Gastrocnemius medialis (tissue), 4 donors: ENCODE data around the gene PDHX. TPM values are rescaled to one million over a fixed set of nuclear protein-coding genes. Genes with fewer than 3 reads are reported as not detected.
A peak's percentile ranks its signal among the peaks of the same experiment; 100 is the strongest.
"Not testable (repeated sequence)": the region's sequence is repeated elsewhere in the genome, so short reads cannot be mapped to it uniquely, and the experiment has no call there.

Experiments used
- ATAC-seq, 2 donors: fragments of 150-250 bp; one replicate each; pipeline ENCODE4 v1.9.1; 2016
- DNase-seq, 2 donors: peaks; one replicate each; pipeline ENCODE4 v3.0.0-alpha.2; 2019
- H3K27ac ChIP-seq, 4 donors: fragments of 200-600 bp; sonication (generic); 1 replicate in 1 of 4; 2 replicates in 3 of 4; pipeline ENCODE4 v1.5.1; 2016 to 2018; ENCODE audit warnings: mild to moderate bottlenecking in 2 of 4, moderate library complexity in 1 of 4
- H3K27me3 ChIP-seq, 3 donors: fragments of 200-600 bp; sonication (generic) in 2 of 3; 1 replicate in 1 of 3; 2 replicates in 2 of 3; pipeline versions ENCODE4 v1.5.1 to v1.6.0; 2016 to 2019; ENCODE audit warnings: mild to moderate bottlenecking in 1 of 3, moderate library complexity in 1 of 3
- H3K36me3 ChIP-seq, 2 donors: fragments of 200-600 bp; sonication (generic) in 1 of 2; one replicate each; pipeline ENCODE4 v1.5.1; 2017 to 2018
- H3K4me1 ChIP-seq, 2 donors: fragments of 200-600 bp; sonication (generic) in 1 of 2; one replicate each; pipeline ENCODE4 v1.5.1; 2016 to 2017; ENCODE audit warnings: mild to moderate bottlenecking in 2 of 2
- H3K4me3 ChIP-seq, 4 donors: fragments of 200-600 bp; sonication (generic) in 3 of 4; 1 replicate in 1 of 4; 2 replicates in 3 of 4; pipeline ENCODE4 v1.5.1; 2016 to 2019; ENCODE audit warnings: mild to moderate bottlenecking in 2 of 4
- H3K9me3 ChIP-seq, 3 donors: fragments of 200-600 bp; sonication (generic) in 2 of 3; 1 replicate in 1 of 3; 2 replicates in 2 of 3; pipeline ENCODE4 v1.5.1; 2016 to 2019
- CTCF ChIP-seq, 5 experiments: fragments of 450-650 bp in 3 of 5; fragments of 200-600 bp in 2 of 5; sonication (generic) in 2 of 5; IDR thresholded peaks in 4 of 5; conservative IDR thresholded peaks in 1 of 5; 1 replicate in 4 of 5; 2 replicates in 1 of 5; pipeline ENCODE4 v1.5.1; 2016 to 2019; ENCODE audit warnings: antibody characterized with exemption in 5 of 5, mild to moderate bottlenecking in 3 of 5, moderate library complexity in 3 of 5
- POLR2A ChIP-seq, 2 donors: fragments of 450-650 bp; IDR thresholded peaks; one replicate each; pipeline ENCODE4 v1.6.1; 2017; ENCODE audit warnings: antibody characterized with exemption in 2 of 2, mild to moderate bottlenecking in 2 of 2, moderate library complexity in 2 of 2
- in situ Hi-C, 4 donors: fragments of 200-750 bp; cut with MboI; loops; one replicate each; pipeline versions ENCODE4 v1.15.0 to v1.8.0; 2017; ENCODE audit warnings: low sequenced_read_pairs in 4 of 4
- intact Hi-C: fragments of 100-400 bp; cut with DNase I; formaldehyde crosslinking; loops from one replicate; pipeline ENCODE4 v1.15.1; 2023; ENCODE audit warnings: low total_unique reads
- total RNA-seq, 4 donors: library from RNA; depleted of rRNA; stranded (reverse); fragments of >200 nt; gene quantifications; one replicate each; pipeline versions ENCODE4 v1.1.0 to v1.2.3, GENCODE V29; 2016

The PDHX gene
- total RNA-seq, 4 donors from 2014 or later, result 77.7 to 101 (median 87.3) TPM

DNA sequence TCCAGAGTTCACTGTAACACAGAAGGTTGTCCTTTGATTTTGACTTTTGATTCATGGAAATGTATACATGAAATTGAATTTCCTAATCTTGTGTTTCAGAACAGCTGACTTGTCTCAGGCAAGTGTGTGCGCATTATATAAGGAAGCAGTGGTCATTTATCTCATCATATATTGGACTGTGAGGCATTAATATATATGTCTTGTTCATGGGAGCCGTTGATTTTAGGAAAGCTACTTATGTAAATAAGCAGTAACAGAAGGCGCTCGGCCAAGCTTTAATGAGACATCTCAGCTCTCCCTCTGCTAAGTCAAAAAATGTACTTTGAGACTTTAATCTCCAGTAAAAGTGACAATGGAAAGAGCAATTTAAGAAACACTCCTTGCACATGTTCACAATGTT is 100.5 kb downstream of the PDHX start:
- no peak for DNase-seq
- Histone ChIP-seq H3K4me1 (no peaks in the 10 kb centered on the region), H3K36me3 (no peaks in the 10 kb centered on the region), H3K9me3 (no peaks in the 10 kb centered on the region), H3K27me3 (no peaks in the 10 kb centered on the region), H3K27ac (no peak overlapping the region), H3K4me3 (no peak overlapping the region)
- ATAC-seq, result no peak
- TF ChIP-seq POLR2A (IDR thresholded peaks at IDR 0.05) (no peak), CTCF (IDR thresholded peaks at IDR 0.05 in 4 of 5, conservative IDR thresholded peaks at IDR 0.05 in 1 of 5) (no peak)
- intact Hi-C loops, result no loop called here
- in situ Hi-C loops, result no loop called here

GRCh38 chr11:35017528-35018342 is 101.3 kb downstream of the PDHX start:
- Histone ChIP-seq H3K27me3 (no peaks in the 10 kb centered on the region), H3K9me3 (no peaks in the 10 kb centered on the region), H3K36me3 (no peaks in the 10 kb centered on the region), H3K27ac (no peak overlapping the region), H3K4me1 (no peaks in the 10 kb centered on the region), H3K4me3 (no peak overlapping the region)
- intact Hi-C loops (no loop called here), in situ Hi-C loops (no loop called here)
- TF ChIP-seq POLR2A (IDR thresholded peaks at IDR 0.05) (no peak), CTCF (IDR thresholded peaks at IDR 0.05 in 4 of 5, conservative IDR thresholded peaks at IDR 0.05 in 1 of 5) (no peak)
- DNase-seq, result no peak
- ATAC-seq, result no peak

GRCh38 chr11:35021589-35021988 is 105.2 kb downstream of the PDHX start:
- ATAC-seq (peak; percentile 44 to 80), DNase-seq (peak in 1 of 2 donors; percentile 25)
- Histone ChIP-seq H3K4me1 (no peaks in the 10 kb centered on the region), H3K4me3 (no peak overlapping the region), H3K27ac (no peak overlapping the region), H3K9me3 (no peaks in the 10 kb centered on the region), H3K27me3 (no peaks in the 10 kb centered on the region), H3K36me3 (no peaks in the 10 kb centered on the region)
- intact Hi-C loops (no loop called here), in situ Hi-C loops (no loop called here)
- TF ChIP-seq CTCF (IDR thresholded peaks at IDR 0.05 in 4 of 5, conservative IDR thresholded peaks at IDR 0.05 in 1 of 5), result no peak
- no peak for TF ChIP-seq POLR2A (IDR thresholded peaks at IDR 0.05)

DNA sequence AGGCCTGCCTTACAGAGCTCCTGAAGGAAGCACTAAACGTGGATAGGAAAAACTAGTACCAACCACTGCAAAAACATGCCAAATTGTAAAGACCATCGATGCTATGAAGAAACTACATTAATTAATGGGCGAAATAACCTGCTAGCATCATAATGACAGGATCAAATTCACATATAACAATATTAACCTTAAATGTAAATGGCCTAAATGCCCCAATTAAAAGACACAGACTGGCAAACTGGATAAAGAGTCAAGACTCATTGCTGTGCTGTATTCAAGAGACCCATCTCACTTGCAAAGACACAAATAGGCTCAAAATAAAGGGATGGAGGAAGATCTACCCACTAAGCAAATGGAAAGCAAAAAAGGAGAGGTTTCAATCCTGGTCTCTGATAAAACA is 107.5 kb downstream of the PDHX start:
- H3K27ac ChIP-seq, H3K4me1 ChIP-seq, H3K27me3 ChIP-seq, ATAC-seq, H3K9me3 ChIP-seq, H3K36me3 ChIP-seq, DNase-seq, H3K4me3 ChIP-seq, intact Hi-C loops, in situ Hi-C loops: not testable (repeated sequence)

GRCh38 chr11:35028007-35028406 is 111.6 kb downstream of the PDHX start:
- intact Hi-C loops, H3K9me3 ChIP-seq, H3K36me3 ChIP-seq, H3K27ac ChIP-seq, H3K4me3 ChIP-seq, in situ Hi-C loops, DNase-seq, ATAC-seq, H3K27me3 ChIP-seq: not testable (repeated sequence)
- peaks cover 8 to 16% of the 10 kb centered on the region in 2 donors for H3K4me1 ChIP-seq
